Stomach (tissue), 4 donors: Measurements from ENCODE around the gene TRMT2A.

Experiments used
- CTCF ChIP-seq, 7 experiments: fragments of 450-650 bp in 4 of 7; fragments of 200-600 bp in 3 of 7; sonication (generic) in 3 of 7; IDR thresholded peaks; one replicate each; pipeline ENCODE4 v1.5.1; 2016 to 2019; ENCODE audit warnings: antibody characterized with exemption in 7 of 7, control low read depth in 2 of 7, mild to moderate bottlenecking in 1 of 7
- POLR2A ChIP-seq, 4 donors: fragments of 450-650 bp; IDR thresholded peaks; one replicate each; pipeline ENCODE4 v1.6.1; 2016; ENCODE audit warnings: antibody characterized with exemption in 4 of 4, control low read depth in 2 of 4, mild to moderate bottlenecking in 1 of 4, moderate library complexity in 1 of 4

- TF ChIP-seq POLR2A (IDR thresholded peaks at IDR 0.05): no peak
- TF ChIP-seq CTCF (IDR thresholded peaks at IDR 0.05): no peak
These were observed 14.7 kb downstream of the TRMT2A start for GRCh38 chr22:20102203-20102780.
